Neutrophil (primary cell): ENCODE data around the gene PAX5.

Experiments
- H3K27ac ChIP-seq: fragments of 200-600 bp; sonication (generic); 2 replicates; pipeline ENCODE4 v1.5.1; 2016; ENCODE audit warnings: mild to moderate bottlenecking, moderate library complexity
- H3K27me3 ChIP-seq: fragments of 200-600 bp; sonication (generic); 2 replicates; pipeline ENCODE4 v1.6.0; 2016; ENCODE audit warnings: mild to moderate bottlenecking
- H3K36me3 ChIP-seq: fragments of 200-600 bp; sonication (generic); 2 replicates; pipeline ENCODE4 v1.5.1; 2017
- H3K4me1 ChIP-seq, 2 experiments: fragments of 200-600 bp in 1 of 2; sonication (generic) in 1 of 2; 1 replicate in 1 of 2; 2 replicates in 1 of 2; pipeline versions ENCODE4 v1.5.1 to v1.6.1; 2013 to 2016; ENCODE audit warnings: low read depth in 1 of 2, low read length in 1 of 2, mild to moderate bottlenecking in 1 of 2, moderate library complexity in 1 of 2; ENCODE audit not compliant: control insufficient read depth in 1 of 2, insufficient read depth in 1 of 2
- H3K4me3 ChIP-seq, 2 experiments: fragments of 200-600 bp in 1 of 2; sonication (generic) in 1 of 2; 1 replicate in 1 of 2; 2 replicates in 1 of 2; pipeline ENCODE4 v1.5.1; 2013 to 2016; ENCODE audit warnings: low read depth in 1 of 2, low read length in 1 of 2, mild to moderate bottlenecking in 1 of 2, moderate library complexity in 1 of 2
- H3K9me3 ChIP-seq: fragments of 200-600 bp; sonication (generic); 2 replicates; pipeline ENCODE4 v1.5.1; 2016
- CTCF ChIP-seq: fragments of 200-600 bp; sonication (generic); IDR thresholded peaks from 2 replicates; pipeline ENCODE4 v1.5.1; 2016; ENCODE audit warnings: antibody characterized with exemption

The PAX5 gene

GRCh38 chr9:37007295-37007694 is 26.8 kb downstream of the PAX5 start:
- no peak for TF ChIP-seq CTCF
- Histone ChIP-seq H3K9me3 (no peaks in the 10 kb centered on the region), H3K27me3 (peaks cover 100% of the 10 kb centered on the region), H3K36me3 (no peaks in the 10 kb centered on the region), H3K4me1 (no peaks in the 10 kb centered on the region), H3K4me3 (no peak overlapping the region), H3K27ac (no peak overlapping the region)

GRCh38 chr9:37005517-37006140 is 28.4 kb downstream of the PAX5 start:
- no peak overlapping the region for H3K27ac ChIP-seq
- no peaks in the 10 kb centered on the region for H3K36me3 ChIP-seq
- no peaks in the 10 kb centered on the region for H3K4me1 ChIP-seq
- H3K27me3 ChIP-seq, result peaks cover 100% of the 10 kb centered on the region
- no peak overlapping the region for H3K4me3 ChIP-seq
- H3K9me3 ChIP-seq, result no peaks in the 10 kb centered on the region
- TF ChIP-seq CTCF, result no peak

GRCh38 chr9:37004424-37004935 is 29.6 kb downstream of the PAX5 start:
- no peak overlapping the region for H3K4me3 ChIP-seq
- H3K36me3 ChIP-seq, result no peaks in the 10 kb centered on the region
- H3K27me3 ChIP-seq, result peaks cover 100% of the 10 kb centered on the region
- no peak overlapping the region for H3K27ac ChIP-seq
- no peaks in the 10 kb centered on the region for H3K4me1 ChIP-seq
- no peak for TF ChIP-seq CTCF
- no peaks in the 10 kb centered on the region for H3K9me3 ChIP-seq

GRCh38 chr9:37002413-37003217 is 31.5 kb downstream of the PAX5 start:
- Histone ChIP-seq H3K4me3 (no peak overlapping the region), H3K36me3 (no peaks in the 10 kb centered on the region), H3K27me3 (peaks cover 100% of the 10 kb centered on the region), H3K4me1 (no peaks in the 10 kb centered on the region), H3K27ac (no peak overlapping the region), H3K9me3 (no peaks in the 10 kb centered on the region)
- TF ChIP-seq CTCF, result no peak

DNA sequence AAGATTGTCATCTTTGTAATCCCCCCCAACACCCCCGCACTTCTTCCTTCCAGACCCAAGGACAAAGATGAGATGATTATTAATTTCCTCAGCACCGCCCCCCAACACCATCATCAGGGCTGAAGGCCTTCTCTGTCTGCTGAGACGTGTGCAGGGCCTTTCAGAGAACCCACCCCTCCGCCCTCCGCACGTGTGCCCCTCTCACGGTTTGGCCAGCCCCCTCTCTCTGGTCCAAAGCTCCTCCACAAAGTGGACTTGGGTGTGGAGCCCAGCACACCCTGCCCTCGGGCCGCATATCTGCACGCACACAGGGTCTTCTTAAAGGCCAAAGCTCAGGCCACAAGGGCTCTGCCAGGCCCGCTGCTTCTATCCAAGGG is 32.0 kb downstream of the PAX5 start:
- Histone ChIP-seq H3K36me3 (no peaks in the 10 kb centered on the region), H3K27ac (no peak overlapping the region), H3K4me3 (no peak overlapping the region), H3K9me3 (no peaks in the 10 kb centered on the region), H3K27me3 (peaks cover 100% of the 10 kb centered on the region), H3K4me1 (no peaks in the 10 kb centered on the region)
- no peak for TF ChIP-seq CTCF
